GM18508 (cell line): ENCODE results near the gene CLCN4.

ENCODE experiments used
- ATAC-seq: cut with Tn5 transposase; IDR thresholded peaks from one replicate; pipeline ENCODE4 v1.9.1; 2021; ENCODE audit warnings: moderate number of reproducible peaks; ENCODE audit not compliant: insufficient read depth, unreplicated experiment

CLCN4 gene

GRCh38 chrX:10233173-10233572, 76.4 kb downstream of the CLCN4 start:
- no peak for ATAC-seq

GRCh38 chrX:10233696-10234095, 76.9 kb downstream of the CLCN4 start:
- no peak for ATAC-seq

GRCh38 chrX:10235851-10236250, 79.1 kb downstream of the CLCN4 start:
- no peak for ATAC-seq

- no peak for ATAC-seq
These were observed 80.5 kb downstream of the CLCN4 start for GRCh38 chrX:10237241-10237640.

GRCh38 chrX:10239611-10240064, 82.9 kb downstream of the CLCN4 start:
- no peak for ATAC-seq

DNA sequence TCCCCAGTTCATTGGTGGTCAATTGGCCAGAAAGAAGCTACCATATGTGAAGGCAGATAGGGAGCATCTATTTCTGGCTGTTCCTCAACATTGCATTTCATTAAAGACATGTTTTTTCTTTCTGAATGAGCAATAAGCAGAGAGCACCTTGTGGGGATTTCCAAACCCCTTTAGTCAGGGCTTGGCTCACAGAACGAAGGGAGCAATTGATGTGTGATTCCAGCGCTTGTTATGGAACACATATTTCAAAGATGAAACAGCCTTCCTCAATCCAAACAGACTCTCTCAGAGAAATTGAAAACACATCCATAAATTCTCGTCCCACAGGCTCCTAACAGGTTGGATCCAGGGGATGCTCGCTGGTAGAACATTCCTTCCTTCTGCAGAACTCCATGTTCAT, 84.1 kb downstream of the CLCN4 start:
- ATAC-seq: no peak

- ATAC-seq: no peak
These were observed 85.3 kb downstream of the CLCN4 start for GRCh38 chrX:10242026-10242425.

GRCh38 chrX:10243106-10243505, 86.3 kb downstream of the CLCN4 start:
- ATAC-seq: no peak

DNA sequence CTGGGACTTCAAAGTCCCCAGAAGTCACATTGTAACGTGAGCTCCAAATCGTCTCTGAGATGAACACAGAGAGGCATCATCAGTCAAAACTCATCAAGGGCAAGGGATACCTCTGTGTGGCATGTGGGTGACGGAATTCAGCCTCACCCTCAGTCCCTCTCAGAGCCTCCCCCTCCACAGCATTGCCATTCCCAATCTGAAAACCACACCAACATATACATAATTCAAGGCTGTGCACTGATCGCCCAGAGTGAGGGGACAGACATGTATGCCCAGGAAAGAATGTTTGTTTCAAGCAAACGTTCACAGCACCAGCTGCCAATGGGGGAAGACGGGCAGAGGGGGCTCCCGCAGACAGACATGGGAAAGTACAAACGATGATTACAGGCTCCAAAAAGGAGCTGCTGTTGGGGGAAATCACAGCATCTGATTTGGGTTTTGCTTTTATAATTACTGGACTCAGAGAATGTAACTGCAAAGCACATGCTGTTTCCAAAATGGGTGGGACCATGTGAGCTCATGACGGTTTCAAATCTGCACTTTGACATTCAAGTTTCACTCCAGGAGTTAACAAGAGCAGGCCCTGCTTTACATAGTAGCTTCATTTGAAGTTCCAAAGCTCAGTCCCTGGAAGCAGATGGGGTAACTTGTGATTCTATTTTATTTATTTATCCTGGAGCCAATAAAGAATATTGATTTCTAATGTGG, 88.3 kb downstream of the CLCN4 start:
- ATAC-seq: no peak

GRCh38 chrX:10245886-10246285, 89.1 kb downstream of the CLCN4 start:
- no peak for ATAC-seq

DNA sequence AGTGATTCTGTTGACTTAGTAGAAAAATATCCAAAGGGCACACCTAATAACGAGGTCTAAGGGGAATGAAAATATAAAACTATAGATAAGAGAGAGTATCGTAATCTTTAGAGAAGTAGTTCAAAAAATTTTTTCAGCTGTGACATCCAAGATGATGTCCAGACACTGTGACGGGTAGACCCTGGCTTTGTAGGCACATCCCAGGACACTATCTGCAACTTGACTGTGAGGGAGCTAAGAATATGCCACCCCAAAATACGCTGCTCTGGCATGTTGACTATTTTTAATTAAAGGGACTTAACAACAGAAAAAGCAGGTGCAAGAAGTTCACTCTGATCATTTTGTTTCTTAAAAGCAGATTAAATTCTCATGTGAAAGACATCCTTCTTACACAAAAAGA, 89.5 kb downstream of the CLCN4 start:
- no peak for ATAC-seq

- ATAC-seq: no peak
These were observed 90.1 kb downstream of the CLCN4 start for GRCh38 chrX:10246846-10247245.

- no peak for ATAC-seq
These were observed 98.0 kb downstream of the CLCN4 start for GRCh38 chrX:10254739-10255138.

DNA sequence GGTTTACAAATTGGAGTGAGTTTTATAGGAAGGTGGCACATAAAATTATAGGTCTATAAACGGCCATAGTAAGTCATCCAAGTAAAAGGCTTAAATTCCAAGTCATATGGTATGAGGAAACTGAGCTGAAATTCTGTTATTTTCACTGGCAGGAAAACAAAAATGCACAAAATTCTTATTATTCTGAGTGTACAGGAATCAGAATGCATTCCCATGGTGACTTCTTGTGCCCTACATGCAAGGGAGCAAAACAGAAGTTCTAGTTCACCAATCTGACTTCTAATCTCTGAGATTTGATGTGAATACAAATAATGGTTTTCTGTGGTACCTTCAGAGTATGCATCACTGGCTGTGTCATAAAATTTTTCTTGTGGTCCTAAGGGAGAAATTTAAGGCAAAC, 102.9 kb downstream of the CLCN4 start:
- ATAC-seq: no peak

- ATAC-seq: no peak
These were observed 109.0 kb downstream of the CLCN4 start for GRCh38 chrX:10265775-10266174.

GRCh38 chrX:10278716-10279115, 121.9 kb downstream of the CLCN4 start:
- no peak for ATAC-seq

GRCh38 chrX:10280071-10280470, 123.3 kb downstream of the CLCN4 start:
- no peak for ATAC-seq

GRCh38 chrX:10282490-10282889, 125.7 kb downstream of the CLCN4 start:
- no peak for ATAC-seq

DNA sequence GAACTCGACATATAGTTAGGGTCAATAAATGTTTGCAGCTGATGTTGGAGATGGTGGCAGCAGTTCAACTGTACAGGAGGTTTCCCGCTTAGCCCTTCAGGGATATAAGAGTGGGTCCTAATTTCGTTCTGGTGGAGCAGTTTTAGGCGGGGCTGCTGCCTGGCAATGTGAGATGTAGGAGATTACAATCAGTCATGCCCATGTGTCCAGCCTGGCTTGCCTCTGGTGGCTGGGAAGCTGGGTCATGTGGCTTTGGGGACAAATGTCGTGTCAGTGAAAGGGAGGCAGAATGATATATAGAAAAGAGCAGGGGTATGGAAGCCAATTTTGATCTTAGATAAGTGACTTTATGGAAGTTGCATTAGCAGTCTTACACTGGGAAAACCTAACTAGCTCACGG, 129.4 kb downstream of the CLCN4 start:
- ATAC-seq: no peak
